DOHH2 (cell line): ENCODE data around the gene KIAA1958.
A peak's percentile ranks its signal among the peaks of the same experiment; 100 is the strongest.

Experiments
- H3F3A ChIP-seq: fragments of 200-600 bp; sonication (generic), shearing (Covaris generic); 2 replicates; pipeline ENCODE4 v1.6.0; 2016; ENCODE audit warnings: antibody characterized with exemption, mild to moderate bottlenecking; ENCODE audit not compliant: control insufficient read depth, insufficient read depth
- H3K27ac ChIP-seq: fragments of 200-600 bp; sonication (generic); 2 replicates; pipeline ENCODE4 v1.5.1; 2014; ENCODE audit warnings: low read depth, mild to moderate bottlenecking, low read length, moderate library complexity
- H3K27me3 ChIP-seq: fragments of 200-600 bp; sonication (generic); 2 replicates; pipeline ENCODE4 v1.6.1; 2014; ENCODE audit warnings: mild to moderate bottlenecking, low read length, mixed read lengths; ENCODE audit not compliant: control insufficient read depth
- H3K36me3 ChIP-seq: fragments of 200-600 bp; sonication (generic); 2 replicates; pipeline ENCODE4 v1.6.1; 2014; ENCODE audit warnings: mild to moderate bottlenecking, low read length, moderate library complexity, mixed read lengths; ENCODE audit not compliant: control insufficient read depth
- H3K4me1 ChIP-seq: fragments of 200-600 bp; sonication (generic); 2 replicates; pipeline ENCODE4 v1.6.1; 2014; ENCODE audit warnings: mild to moderate bottlenecking, low read length, mixed read lengths; ENCODE audit not compliant: control insufficient read depth
- H3K4me2 ChIP-seq: fragments of 200-600 bp; sonication (generic); 2 replicates; pipeline ENCODE4 v1.6.0; 2014; ENCODE audit warnings: mild to moderate bottlenecking, low read length, moderate library complexity
- H3K4me3 ChIP-seq: fragments of 200-600 bp; sonication (generic); 2 replicates; pipeline ENCODE4 v1.5.1; 2014; ENCODE audit warnings: mild to moderate bottlenecking, low read length, mixed read lengths
- H3K79me2 ChIP-seq: fragments of 200-600 bp; sonication (generic); 2 replicates; pipeline ENCODE4 v1.6.1; 2014; ENCODE audit warnings: mild to moderate bottlenecking, low read length, mixed read lengths; ENCODE audit not compliant: control insufficient read depth
- H3K9me2 ChIP-seq: fragments of 200-600 bp; sonication (generic); replicated peaks from 2 replicates; pipeline ENCODE4 v1.6.1; 2014; ENCODE audit warnings: mild to moderate bottlenecking, low read length, mixed read lengths; ENCODE audit not compliant: control insufficient read depth
- H3K9me3 ChIP-seq: fragments of 200-600 bp; sonication (generic); 2 replicates; pipeline ENCODE4 v1.6.1; 2014; ENCODE audit warnings: antibody characterized with exemption, low read length, mixed read lengths; ENCODE audit not compliant: control insufficient read depth, insufficient read depth
- H4K20me1 ChIP-seq: fragments of 200-600 bp; sonication (generic); 2 replicates; pipeline ENCODE4 v1.6.0; 2014; ENCODE audit warnings: low read depth, mild to moderate bottlenecking, antibody characterized with exemption, low read length, moderate library complexity; ENCODE audit not compliant: control insufficient read depth, insufficient read depth
- CTCF ChIP-seq: fragments of 200-600 bp; sonication (generic); IDR thresholded peaks from one replicate; pipeline ENCODE4 v1.5.1; 2014; ENCODE audit warnings: antibody characterized with exemption, mild to moderate bottlenecking, low read depth, low read length; ENCODE audit not compliant: poor library complexity, severe bottlenecking
- EZH2phosphoT487 ChIP-seq: fragments of 200-600 bp; sonication (generic); IDR thresholded peaks from 2 replicates; pipeline ENCODE4 v1.6.1; 2017; ENCODE audit warnings: borderline replicate concordance, mild to moderate bottlenecking, antibody characterized with exemption, low read length, moderate library complexity, mixed read lengths

The KIAA1958 gene

DNA sequence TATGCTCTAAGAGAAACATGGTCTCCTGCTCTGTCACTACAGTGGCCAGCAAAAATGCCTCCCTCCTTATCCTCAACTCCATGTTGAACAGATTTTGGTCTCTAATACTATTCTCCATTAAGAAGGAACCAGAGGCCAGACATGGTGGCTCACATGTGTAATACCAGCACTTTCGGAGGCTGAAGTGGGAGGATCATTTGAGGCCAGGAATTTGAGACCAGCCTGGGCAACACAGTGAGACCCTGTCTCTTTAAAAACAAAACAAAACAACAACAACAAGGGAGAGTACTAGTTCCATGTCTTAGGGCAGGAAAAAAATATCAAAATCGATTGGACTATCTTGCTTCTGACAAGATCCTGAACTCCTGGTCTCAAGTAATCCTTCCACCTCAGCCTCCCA lies 216.7 kb downstream of the KIAA1958 start:
- Histone ChIP-seq H3F3A (peaks cover 9% of the 10 kb centered on the region; the same call in 1 of the 2 replicates), H3K36me3 (peaks cover 50% of the 10 kb centered on the region), H3K27me3 (no peaks in the 10 kb centered on the region), H4K20me1 (0 out of 2 replicates have a peak, but pooled peaks cover 3% of the 10 kb centered on the region), H3K9me3 (no peaks in the 10 kb centered on the region), H3K4me1 (peaks cover 26% of the 10 kb centered on the region), H3K4me2 (no peak overlapping the region), H3K79me2 (peaks cover 75% of the 10 kb centered on the region), H3K4me3 (no peak overlapping the region), H3K27ac (no peak overlapping the region), H3K9me2 (no peaks in the 10 kb centered on the region)
- TF ChIP-seq EZH2phosphoT487, result no peak
- no peak for TF ChIP-seq CTCF

GRCh38 chr9:112705768-112706427 lies 219.3 kb downstream of the KIAA1958 start:
- Histone ChIP-seq H3F3A (peaks cover 5% of the 10 kb centered on the region; the same call in 1 of the 2 replicates), H4K20me1 (0 out of 2 replicates have a peak, but pooled peaks cover 6% of the 10 kb centered on the region), H3K36me3 (peaks cover 55% of the 10 kb centered on the region), H3K79me2 (peaks cover 87% of the 10 kb centered on the region), H3K4me3 (no peak overlapping the region), H3K9me2 (no peaks in the 10 kb centered on the region), H3K9me3 (no peaks in the 10 kb centered on the region), H3K27me3 (no peaks in the 10 kb centered on the region), H3K27ac (no peak overlapping the region), H3K4me1 (peaks cover 10% of the 10 kb centered on the region), H3K4me2 (no peak overlapping the region)
- TF ChIP-seq EZH2phosphoT487 (no peak), CTCF (no peak)

DNA sequence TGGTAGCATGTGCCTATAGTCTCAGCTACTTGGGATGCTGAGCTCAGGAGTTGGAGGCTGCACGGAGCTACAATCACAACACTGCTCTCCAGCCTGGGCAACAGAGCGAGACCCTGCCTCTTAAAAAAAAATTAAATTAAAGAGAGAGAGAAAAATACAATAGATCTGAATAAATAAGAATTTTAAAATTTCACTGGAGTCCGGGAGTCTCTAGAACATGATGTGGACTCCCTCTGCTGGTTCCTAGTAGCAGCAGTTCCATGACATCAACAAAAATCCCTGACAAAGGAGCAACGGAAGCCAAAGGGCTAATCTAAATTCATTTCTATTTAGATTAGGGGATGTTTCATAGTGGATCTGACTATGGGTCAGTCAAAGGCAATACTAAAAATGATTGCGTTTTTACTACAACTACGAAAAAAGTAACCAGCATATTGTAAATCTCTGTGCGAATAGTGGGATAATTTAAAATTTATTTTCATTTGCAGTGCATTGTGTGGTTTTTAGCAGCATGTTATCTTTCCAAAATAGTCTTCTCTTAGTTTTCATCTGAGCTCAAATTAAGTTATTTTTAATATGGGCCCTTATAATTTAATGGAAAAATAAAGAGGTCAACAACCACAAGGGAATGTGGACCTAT lies 224.5 kb downstream of the KIAA1958 start:
- Histone ChIP-seq H3K4me2 (no peak overlapping the region), H3K4me1 (peaks cover 26% of the 10 kb centered on the region), H3K4me3 (no peak overlapping the region), H3F3A (peaks cover 2% of the 10 kb centered on the region; the same call in 1 of the 2 replicates), H3K27ac (no peak overlapping the region), H3K9me3 (no peaks in the 10 kb centered on the region), H3K79me2 (peaks cover 90% of the 10 kb centered on the region), H3K36me3 (peaks cover 69% of the 10 kb centered on the region), H3K9me2 (no peaks in the 10 kb centered on the region), H4K20me1 (peaks cover 9% of the 10 kb centered on the region; the same call in 1 of the 2 replicates), H3K27me3 (no peaks in the 10 kb centered on the region)
- TF ChIP-seq CTCF, result peak; percentile 51
- TF ChIP-seq EZH2phosphoT487, result no peak
